ENCODE data around the gene PI16. TPM values are rescaled to one million over a fixed set of nuclear protein-coding genes. Genes with fewer than 3 reads are reported as not detected.

The PI16 gene
- total RNA-seq, 1 donor from 2014 or later = 4.1 TPM

- ATAC-seq (peak; percentile 47), DNase-seq (no peak)
- intact Hi-C loops (cut with micrococcal nuclease) = no loop called here
Observed at GRCh38 chr6:37008484-37009465, 54.2 kb downstream of the PI16 start.

DNA sequence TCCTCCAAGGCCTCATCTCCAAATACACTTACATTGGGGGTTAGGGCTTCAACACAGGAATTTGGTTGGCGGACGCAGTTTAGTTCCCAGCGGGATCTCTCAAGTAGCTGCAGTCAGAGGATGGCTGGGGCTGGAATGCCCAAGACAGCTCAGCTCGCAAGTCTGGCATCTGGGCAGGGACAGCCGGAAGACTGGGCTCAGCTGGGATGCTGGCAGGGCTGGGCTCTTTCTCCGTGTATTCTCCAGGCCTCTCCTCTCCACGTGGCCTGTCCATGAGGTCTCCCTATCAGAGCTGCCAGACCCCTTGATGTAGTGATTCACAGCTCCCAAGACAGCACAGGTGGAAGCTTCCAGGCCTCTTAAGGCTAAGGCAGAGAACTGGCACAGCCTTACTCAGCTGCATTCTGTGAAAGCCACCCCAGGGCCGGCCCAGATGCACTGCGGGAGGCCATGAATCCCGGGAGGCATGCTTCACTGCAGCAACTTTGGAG, 55.9 kb downstream of the PI16 start:
- intact Hi-C loops (cut with micrococcal nuclease) = no loop called here
- ATAC-seq (no peak), DNase-seq (no peak)

- DNase-seq (no peak), ATAC-seq (no peak)
- intact Hi-C loops (cut with micrococcal nuclease) = no loop called here
Observed at GRCh38 chr6:37011656-37012378, 57.3 kb downstream of the PI16 start.

DNA sequence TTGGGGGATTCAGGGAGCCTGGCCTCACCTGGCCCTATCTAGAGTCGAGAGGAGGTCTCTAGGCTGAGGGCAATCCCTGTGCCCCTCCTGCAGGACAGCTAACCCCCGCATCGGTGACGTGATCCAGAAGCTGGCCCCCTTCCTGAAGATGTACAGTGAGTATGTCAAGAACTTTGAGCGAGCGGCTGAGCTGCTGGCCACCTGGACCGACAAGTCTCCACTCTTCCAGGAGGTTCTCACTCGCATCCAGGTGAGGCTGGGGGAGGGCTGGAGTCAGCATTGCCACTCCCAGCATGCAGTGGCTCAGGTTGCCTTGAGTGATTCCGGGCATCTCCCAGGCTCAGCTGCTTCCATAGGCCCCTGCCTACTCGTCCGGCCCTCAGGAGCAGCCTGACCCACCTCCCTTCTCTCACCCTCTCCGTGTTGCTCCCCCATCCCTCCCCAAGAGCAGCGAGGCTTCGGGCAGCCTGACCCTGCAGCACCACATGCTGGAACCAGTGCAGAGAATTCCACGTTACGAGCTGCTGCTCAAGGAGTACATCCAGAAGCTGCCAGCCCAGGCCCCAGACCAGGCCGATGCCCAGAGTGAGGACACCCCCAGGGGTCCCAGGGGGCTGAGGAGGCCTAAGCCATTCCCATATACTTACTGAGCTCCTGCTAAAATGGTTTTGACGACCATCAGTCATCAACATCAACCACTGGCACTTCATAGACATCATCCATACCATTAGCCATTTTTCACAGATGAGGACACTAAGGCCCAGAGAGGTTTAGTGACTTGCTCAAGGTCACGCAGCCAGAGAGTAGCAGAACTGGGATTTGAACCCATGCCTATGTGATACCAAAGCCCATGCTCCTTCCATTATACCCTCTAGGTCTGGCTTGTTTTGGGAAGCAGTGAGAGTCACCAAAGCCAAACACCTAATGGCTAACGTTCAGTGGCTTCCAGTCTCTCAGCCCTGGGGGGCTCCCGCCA, 59.3 kb downstream of the PI16 start:
- no peak for ATAC-seq
- DNase-seq = no peak
- intact Hi-C loops (cut with micrococcal nuclease) = no loop called here

Other genes starting within 250 kb of the PI16 start
- gene CPNE5, start 115.3 kb upstream of the PI16 start, total RNA-seq = 20.4 TPM
- gene PPIL1, start 79.9 kb upstream of the PI16 start, total RNA-seq = 60.3 TPM
- 76.6 TPM for gene C6orf89, start 68.8 kb upstream of the PI16 start, total RNA-seq
- gene MTCH1, start 31.5 kb downstream of the PI16 start, total RNA-seq = 216 TPM
- 8.0 TPM for gene FGD2, start 50.9 kb downstream of the PI16 start, total RNA-seq
- gene PIM1, start 215.4 kb downstream of the PI16 start, total RNA-seq = 35.0 TPM